HCT116 (cell line): ENCODE data around the gene SOCS7. TPM values are rescaled to one million over a fixed set of nuclear protein-coding genes. Genes with fewer than 3 reads are reported as not detected.

Experiments used
- ATAC-seq: fragments of 200-7000 bp; cut with Tn5 transposase; 2 replicates; pipeline ENCODE4 v1.9.1; 2020; ENCODE audit warnings: mild to moderate bottlenecking, moderate library complexity
- BruUV-seq: library from RNA; stranded (reverse); fragments of 400-500 nt; replicated peaks from 2 replicates; lab custom pipeline; 2021; lab: Mats Ljungman, UMichigan
- CTCF ChIA-PET: fragments of 300-600 bp; sonication (Branson Sonifier 250); formaldehyde crosslinking; loops from one replicate; lab custom pipeline; 2021; ENCODE audit warnings: antibody characterized with exemption; lab: Charles Lee
- POLR2A ChIA-PET: fragments of 300-600, 350-600 bp; sonication (Branson Sonifier 250); formaldehyde crosslinking; loops from one replicate; lab custom pipeline; 2021; ENCODE audit warnings: antibody characterized with exemption; lab: Charles Lee
- RAD21 ChIA-PET, 2 experiments: fragments of 300-600 bp; sonication (Branson Sonifier 250); formaldehyde crosslinking; loops; one replicate each; lab custom pipeline; 2023; ENCODE audit warnings: low total read pairs in 2 of 2; ENCODE audit not compliant: uncharacterized antibody in 2 of 2, unreplicated experiment in 2 of 2, low non-redundant PET in 1 of 2; lab: Charles Lee
- DNase-seq: peaks from one replicate; pipeline ENCODE4 v3.0.0-alpha.2; 2010; ENCODE audit warnings: low read depth, low spot score
- H2AFZ ChIP-seq: fragments of 200-600 bp; shearing (Covaris generic), sonication (generic); 2 replicates; pipeline ENCODE4 v1.6.1; 2017; ENCODE audit warnings: low read depth, mixed run types, mixed read lengths, antibody characterized with exemption, low read length; ENCODE audit not compliant: poor library complexity, severe bottlenecking
- H3K27ac ChIP-seq: 2 replicates; pipeline ENCODE4 v1.5.1; 2012; ENCODE audit warnings: low read depth, low read length
- H3K27me3 ChIP-seq: fragments of 200-600 bp; sonication (generic); 2 replicates; pipeline ENCODE4 v1.6.1; 2016; ENCODE audit warnings: mixed run types, low read length, mixed read lengths; ENCODE audit not compliant: insufficient read depth
- H3K36me3 ChIP-seq, 2 experiments: fragments of 200-500 bp in 1 of 2; fragments of 200-600 bp in 1 of 2; sonication (Bioruptor generic) in 1 of 2; sonication (generic) in 1 of 2; 2 replicates each; pipeline versions ENCODE4 v1.5.1 to v1.6.1; 2014 to 2016; ENCODE audit warnings: low read length in 2 of 2, inconsistent platforms in 1 of 2, mixed read lengths in 1 of 2, mixed run types in 1 of 2; ENCODE audit not compliant: insufficient read depth in 2 of 2, control insufficient read depth in 1 of 2
- H3K4me1 ChIP-seq, 2 experiments: fragments of 200-600 bp in 1 of 2; sonication (generic) in 1 of 2; 2 replicates each; pipeline versions ENCODE4 v1.5.1 to v1.6.1; 2012 to 2017; ENCODE audit warnings: low read length in 2 of 2, inconsistent platforms in 1 of 2, mild to moderate bottlenecking in 1 of 2, mixed read lengths in 1 of 2, mixed run types in 1 of 2, moderate library complexity in 1 of 2; ENCODE audit not compliant: insufficient read depth in 2 of 2, control insufficient read depth in 1 of 2
- H3K4me2 ChIP-seq: fragments of 200-600 bp; sonication (generic); 2 replicates; pipeline ENCODE4 v1.6.1; 2017; ENCODE audit warnings: mixed run types, low read length, mixed read lengths
- H3K4me3 ChIP-seq, 2 experiments: fragments of 200-600 bp in 1 of 2; sonication (generic) in 1 of 2; replicated peaks in 1 of 2; 2 replicates each; pipeline ENCODE4 v1.5.1; 2011 to 2016; ENCODE audit warnings: low read length in 2 of 2, control low read depth in 1 of 2, low read depth in 1 of 2, mild to moderate bottlenecking in 1 of 2, mixed read lengths in 1 of 2, mixed run types in 1 of 2
- H3K79me2 ChIP-seq: fragments of 200-600 bp; sonication (generic); 2 replicates; pipeline ENCODE4 v1.6.1; 2017; ENCODE audit warnings: mild to moderate bottlenecking, mixed run types, low read length, moderate library complexity, mixed read lengths; ENCODE audit not compliant: insufficient read depth
- H3K9ac ChIP-seq: fragments of 200-600 bp; sonication (generic); 2 replicates; pipeline ENCODE4 v1.6.1; 2016; ENCODE audit warnings: low read length, mixed read lengths
- H3K9me2 ChIP-seq: fragments of 200-600 bp; sonication (generic), shearing (Covaris generic); 2 replicates; pipeline ENCODE4 v1.6.1; 2017; ENCODE audit warnings: mixed run types, mild to moderate bottlenecking, moderate library complexity; ENCODE audit not compliant: insufficient read depth
- H3K9me3 ChIP-seq, 2 experiments: fragments of 200-500 bp in 1 of 2; fragments of 200-600 bp in 1 of 2; sonication (Bioruptor generic) in 1 of 2; sonication (generic) in 1 of 2; 2 replicates each; pipeline ENCODE4 v1.6.1; 2014 to 2017; ENCODE audit warnings: low read length in 2 of 2, mixed read lengths in 2 of 2, inconsistent platforms in 1 of 2, low read depth in 1 of 2, mild to moderate bottlenecking in 1 of 2, mixed run types in 1 of 2, moderate library complexity in 1 of 2; ENCODE audit not compliant: control insufficient read depth in 1 of 2, insufficient read depth in 1 of 2
- H4K20me1 ChIP-seq: fragments of 200-600 bp; sonication (generic), shearing (Covaris generic); 2 replicates; pipeline ENCODE4 v1.6.1; 2017; ENCODE audit warnings: mixed run types, mild to moderate bottlenecking, moderate library complexity; ENCODE audit not compliant: insufficient read depth
- ATF3 ChIP-seq: IDR thresholded peaks from 2 replicates; pipeline ENCODE4 v1.6.1; 2012
- CBX3 ChIP-seq: IDR thresholded peaks from 2 replicates; pipeline ENCODE4 v1.6.1; 2012; ENCODE audit warnings: low read depth
- CEBPB ChIP-seq: IDR thresholded peaks from 2 replicates; pipeline ENCODE4 v1.6.1; 2012; ENCODE audit warnings: low read depth
- CTCF ChIP-seq, 3 experiments: fragments of 200-600 bp in 1 of 3; sonication (generic) in 1 of 3; IDR thresholded peaks in 2 of 3; conservative IDR thresholded peaks in 1 of 3; 2 replicates each; pipeline ENCODE4 v1.5.1; 2012 to 2017; ENCODE audit warnings: low read depth in 2 of 3, low read length in 2 of 3, antibody characterized with exemption in 1 of 3, borderline replicate concordance in 1 of 3, control low read depth in 1 of 3, mild to moderate bottlenecking in 1 of 3, mixed read lengths in 1 of 3, mixed run types in 1 of 3, moderate library complexity in 1 of 3; ENCODE audit not compliant: insufficient read depth in 1 of 3
- FOSL1 ChIP-seq: IDR thresholded peaks from 2 replicates; pipeline ENCODE4 v1.6.1; 2012; ENCODE audit warnings: low read depth
- JUND ChIP-seq: IDR thresholded peaks from 2 replicates; pipeline ENCODE4 v1.6.1; 2012
- POLR2A ChIP-seq: IDR thresholded peaks from 2 replicates; pipeline ENCODE4 v1.7.0; 2011; ENCODE audit warnings: borderline replicate concordance; ENCODE audit not compliant: insufficient read depth, insufficient read length; ENCODE audit errors: extremely low read depth
- POLR2AphosphoS5 ChIP-seq: IDR thresholded peaks from 2 replicates; pipeline ENCODE4 v1.6.1; 2011; ENCODE audit warnings: mild to moderate bottlenecking, low read depth, low read length, moderate library complexity
- RAD21 ChIP-seq: IDR thresholded peaks from 2 replicates; pipeline ENCODE4 v1.6.1; 2012; ENCODE audit warnings: low read depth, mild to moderate bottlenecking
- intact Hi-C: fragments of 100-400 bp; cut with micrococcal nuclease; formaldehyde crosslinking; loops from 2 replicates; pipeline ENCODE4 v1.10.0; 2022
- total RNA-seq: library from RNA; stranded (reverse); gene quantifications from one replicate; pipeline ENCODE4 v1.2.1, GENCODE V29; 2021; ENCODE audit not compliant: unreplicated experiment

The SOCS7 gene
- total RNA-seq, 1 experiment from 2014 or later, result 49.9 TPM

GRCh38 chr17:38430316-38430715 is 78.7 kb downstream of the SOCS7 start (continued):
- no peak for TF ChIP-seq FOSL1

GRCh38 chr17:38430822-38431221 is 79.2 kb downstream of the SOCS7 start:
- ATAC-seq (no peak), DNase-seq (no peak)
- ChIA-PET RAD21 (no interaction called here), POLR2A (no interaction called here), CTCF (no interaction called here)
- Histone ChIP-seq H4K20me1 (no peaks in the 10 kb centered on the region), H3K9ac (no peak overlapping the region), H3K9me2 (no peaks in the 10 kb centered on the region), H3K27me3 (no peaks in the 10 kb centered on the region), H3K4me2 (no peak overlapping the region), H2AFZ (no peak overlapping the region), H3K4me1 (peaks cover 22 to 34% of the 10 kb centered on the region in 2 experiments), H3K4me3 (no peak overlapping the region), H3K36me3 (no peaks in the 10 kb centered on the region), H3K79me2 (0 out of 2 replicates have a peak, but pooled peaks cover 4% of the 10 kb centered on the region), H3K27ac (no peak overlapping the region), H3K9me3 (no peaks in the 10 kb centered on the region)
- no TSS peak for BruUV-seq
- TF ChIP-seq POLR2A (no peak), RAD21 (no peak), CBX3 (no peak), CTCF (IDR thresholded peaks at IDR 0.05 in 2 of 3, conservative IDR thresholded peaks at IDR 0.05 in 1 of 3; ENCODE audit: borderline replicate concordance in 1 of 3, insufficient read depth in 1 of 3, low read depth in 2 of 3, low read length in 2 of 3) (no peak), CEBPB (no peak), POLR2AphosphoS5 (no peak), ATF3 (no peak), JUND (no peak)
- intact Hi-C loops, result no loop called here
